SK-N-MC (cell line): ENCODE results near the gene PTPN9.
"Not testable (repeated sequence)": the region's sequence is repeated elsewhere in the genome, so short reads cannot be mapped to it uniquely, and the experiment has no call there.

Source experiments
- DNase-seq: peaks from one replicate; pipeline ENCODE4 v3.0.0-alpha.2; 2011; ENCODE audit warnings: low read depth, low spot score
- H3K27ac ChIP-seq: fragments of 200-600 bp; sonication (generic); 2 replicates; pipeline ENCODE4 v1.5.1; 2016; ENCODE audit warnings: mixed run types
- H3K36me3 ChIP-seq: fragments of 200-600 bp; sonication (generic); 2 replicates; pipeline ENCODE4 v1.6.1; 2017; ENCODE audit warnings: antibody characterized with exemption, low read length, mixed read lengths; ENCODE audit not compliant: insufficient read depth
- H3K4me3 ChIP-seq: fragments of 200-600 bp; sonication (generic); 2 replicates; pipeline ENCODE4 v1.5.1; 2016
- H3K9ac ChIP-seq: fragments of 200-600 bp; sonication (generic); 2 replicates; pipeline ENCODE4 v1.8.0; 2017; ENCODE audit warnings: mixed run types, mixed read lengths; ENCODE audit not compliant: insufficient read length
- H3K9me3 ChIP-seq: fragments of 200-600 bp; sonication (generic); 2 replicates; pipeline ENCODE4 v1.6.1; 2017; ENCODE audit warnings: low read depth, mild to moderate bottlenecking, antibody characterized with exemption, low read length, moderate library complexity, mixed read lengths
- EZH2 ChIP-seq: fragments of 200-600 bp; sonication (generic); IDR thresholded peaks from one replicate; pipeline ENCODE4 v1.6.1; 2017; ENCODE audit warnings: antibody characterized with exemption
- FOXP2 ChIP-seq: optimal IDR thresholded peaks from 2 replicates; pipeline ENCODE3; 2011; ENCODE audit warnings: mild to moderate bottlenecking, moderate library complexity; ENCODE audit not compliant: insufficient read depth; ENCODE audit errors: extremely low read length, control extremely low read depth
- POLR2AphosphoS5 ChIP-seq: IDR thresholded peaks from 2 replicates; pipeline ENCODE4 v1.6.1; 2012; ENCODE audit warnings: mild to moderate bottlenecking, low read depth, low read length, borderline replicate concordance

PTPN9 gene

GRCh38 chr15:75479670-75480069 is 99.4 kb downstream of the PTPN9 start:
- TF ChIP-seq FOXP2 (no peak), POLR2AphosphoS5 (no peak)
- Histone ChIP-seq H3K36me3 (peaks cover 15% of the 10 kb centered on the region), H3K27ac (no peak overlapping the region), H3K4me3 (no peak overlapping the region), H3K9me3 (no peaks in the 10 kb centered on the region), H3K9ac (no peak overlapping the region)
- DNase-seq, result no peak

- H3K4me3 ChIP-seq, H3K9ac ChIP-seq, H3K27ac ChIP-seq, H3K9me3 ChIP-seq, H3K36me3 ChIP-seq, DNase-seq: not testable (repeated sequence)
These were observed 102.0 kb downstream of the PTPN9 start for GRCh38 chr15:75477094-75477493.

GRCh38 chr15:75468913-75469598 is 110.1 kb downstream of the PTPN9 start:
- no peak overlapping the region for H3K9ac ChIP-seq
- H3K27ac ChIP-seq, result no peak overlapping the region
- DNase-seq, result no peak
- H3K4me3 ChIP-seq, result no peak overlapping the region
- TF ChIP-seq FOXP2 (no peak), EZH2 (no peak), POLR2AphosphoS5 (no peak)
- H3K36me3 ChIP-seq, result peaks cover 26% of the 10 kb centered on the region; the same call in 1 of the 2 replicates
- no peaks in the 10 kb centered on the region for H3K9me3 ChIP-seq

- TF ChIP-seq FOXP2 (no peak), EZH2 (no peak), POLR2AphosphoS5 (no peak)
- no peak overlapping the region for H3K27ac ChIP-seq
- no peaks in the 10 kb centered on the region for H3K9me3 ChIP-seq
- no peak overlapping the region for H3K9ac ChIP-seq
- DNase-seq, result no peak
- no peak overlapping the region for H3K4me3 ChIP-seq
- H3K36me3 ChIP-seq, result no peaks in the 10 kb centered on the region
These were observed 118.5 kb downstream of the PTPN9 start for GRCh38 chr15:75460646-75461045.

- no peaks in the 10 kb centered on the region for H3K9me3 ChIP-seq
- no peaks in the 10 kb centered on the region for H3K36me3 ChIP-seq
- no peak for DNase-seq
- no peak overlapping the region for H3K9ac ChIP-seq
- H3K4me3 ChIP-seq, result no peak overlapping the region
- no peak overlapping the region for H3K27ac ChIP-seq
- TF ChIP-seq EZH2, result no peak
These were observed 119.5 kb downstream of the PTPN9 start for GRCh38 chr15:75459581-75459980.

- TF ChIP-seq EZH2 (no peak), POLR2AphosphoS5 (no peak), FOXP2 (no peak)
- DNase-seq, result no peak
- Histone ChIP-seq H3K9me3 (no peaks in the 10 kb centered on the region), H3K9ac (no peak overlapping the region), H3K27ac (no peak overlapping the region), H3K36me3 (no peaks in the 10 kb centered on the region), H3K4me3 (no peak overlapping the region; the same call in 1 of the 2 replicates)
These were observed 122.4 kb downstream of the PTPN9 start for GRCh38 chr15:75456710-75457109.

- peak overlapping the region; percentile 90 for H3K4me3 ChIP-seq
- peak overlapping the region; percentile 76 for H3K9ac ChIP-seq
- no peak for DNase-seq
- TF ChIP-seq FOXP2, result no peak
- no peak for TF ChIP-seq EZH2
- 0 out of 2 replicates have a peak, but pooled peaks have one; percentile 23 for TF ChIP-seq POLR2AphosphoS5
- H3K36me3 ChIP-seq, result no peaks in the 10 kb centered on the region
- no peaks in the 10 kb centered on the region for H3K9me3 ChIP-seq
- no peak overlapping the region for H3K27ac ChIP-seq
These were observed 123.1 kb downstream of the PTPN9 start for GRCh38 chr15:75455982-75456531.

- TF ChIP-seq EZH2 (no peak), FOXP2 (no peak), POLR2AphosphoS5 (peak; percentile 57; the same call in 1 of the 2 replicates)
- DNase-seq, result no peak
- H3K9ac ChIP-seq, result peak overlapping the region; percentile 86
- peak overlapping the region; percentile 90 for H3K4me3 ChIP-seq
- peak overlapping the region; percentile 72 for H3K27ac ChIP-seq
- no peaks in the 10 kb centered on the region for H3K36me3 ChIP-seq
- no peaks in the 10 kb centered on the region for H3K9me3 ChIP-seq
These were observed 123.6 kb downstream of the PTPN9 start for GRCh38 chr15:75455424-75455981.
